Fibroblast of villous mesenchyme (primary cell): ENCODE data around the gene SDR42E2. TPM values are rescaled to one million over a fixed set of nuclear protein-coding genes. Genes with fewer than 3 reads are reported as not detected.
A peak's percentile ranks its signal among the peaks of the same experiment; 100 is the strongest.

Experiments used
- DNase-seq: peaks from one replicate; pipeline ENCODE4 v3.0.0-alpha.2; 2010; ENCODE audit warnings: low read depth
- H3K4me3 ChIP-seq: 2 replicates; pipeline ENCODE4 v1.5.1; 2011; ENCODE audit warnings: low read depth, mild to moderate bottlenecking, low read length
- total RNA-seq: library from RNA; depleted of rRNA; stranded (reverse); fragments of >200 nt; gene quantifications from 2 replicates; pipeline ENCODE4 v1.2.3, GENCODE V29; 2012
- TF ChIP-seq, protein P1 (sequence below): IDR thresholded peaks from 2 replicates; pipeline ENCODE4 v1.5.1; 2012; ENCODE audit warnings: low read depth, mild to moderate bottlenecking, low read length; ENCODE audit not compliant: insufficient read depth

SDR42E2 gene
- total RNA-seq, 1 donor = not detected

DNA sequence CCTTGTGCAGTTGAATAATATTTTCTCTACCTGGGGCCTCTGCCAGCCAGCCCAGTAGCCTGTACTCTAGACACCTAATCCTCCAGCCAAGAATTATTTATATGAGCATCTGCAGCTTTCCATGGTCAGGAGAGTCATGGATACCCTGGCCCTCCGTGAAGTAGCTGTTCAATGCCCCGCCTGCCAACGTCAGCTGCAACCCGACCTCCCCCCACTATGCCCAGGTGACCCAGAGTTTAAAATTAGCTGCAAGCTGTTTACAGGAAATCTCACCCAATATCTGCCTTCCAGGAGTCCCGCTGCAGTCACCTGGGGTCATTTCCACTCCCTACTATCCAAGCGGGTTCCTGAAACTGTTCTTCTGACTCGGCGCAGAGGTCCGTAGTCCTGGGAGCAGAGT, 12.3 kb downstream of the SDR42E2 start:
- TF ChIP-seq, protein P1, sequence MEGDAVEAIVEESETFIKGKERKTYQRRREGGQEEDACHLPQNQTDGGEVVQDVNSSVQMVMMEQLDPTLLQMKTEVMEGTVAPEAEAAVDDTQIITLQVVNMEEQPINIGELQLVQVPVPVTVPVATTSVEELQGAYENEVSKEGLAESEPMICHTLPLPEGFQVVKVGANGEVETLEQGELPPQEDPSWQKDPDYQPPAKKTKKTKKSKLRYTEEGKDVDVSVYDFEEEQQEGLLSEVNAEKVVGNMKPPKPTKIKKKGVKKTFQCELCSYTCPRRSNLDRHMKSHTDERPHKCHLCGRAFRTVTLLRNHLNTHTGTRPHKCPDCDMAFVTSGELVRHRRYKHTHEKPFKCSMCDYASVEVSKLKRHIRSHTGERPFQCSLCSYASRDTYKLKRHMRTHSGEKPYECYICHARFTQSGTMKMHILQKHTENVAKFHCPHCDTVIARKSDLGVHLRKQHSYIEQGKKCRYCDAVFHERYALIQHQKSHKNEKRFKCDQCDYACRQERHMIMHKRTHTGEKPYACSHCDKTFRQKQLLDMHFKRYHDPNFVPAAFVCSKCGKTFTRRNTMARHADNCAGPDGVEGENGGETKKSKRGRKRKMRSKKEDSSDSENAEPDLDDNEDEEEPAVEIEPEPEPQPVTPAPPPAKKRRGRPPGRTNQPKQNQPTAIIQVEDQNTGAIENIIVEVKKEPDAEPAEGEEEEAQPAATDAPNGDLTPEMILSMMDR = no peak
- H3K4me3 ChIP-seq = no peak overlapping the region
- DNase-seq = no peak

DNA sequence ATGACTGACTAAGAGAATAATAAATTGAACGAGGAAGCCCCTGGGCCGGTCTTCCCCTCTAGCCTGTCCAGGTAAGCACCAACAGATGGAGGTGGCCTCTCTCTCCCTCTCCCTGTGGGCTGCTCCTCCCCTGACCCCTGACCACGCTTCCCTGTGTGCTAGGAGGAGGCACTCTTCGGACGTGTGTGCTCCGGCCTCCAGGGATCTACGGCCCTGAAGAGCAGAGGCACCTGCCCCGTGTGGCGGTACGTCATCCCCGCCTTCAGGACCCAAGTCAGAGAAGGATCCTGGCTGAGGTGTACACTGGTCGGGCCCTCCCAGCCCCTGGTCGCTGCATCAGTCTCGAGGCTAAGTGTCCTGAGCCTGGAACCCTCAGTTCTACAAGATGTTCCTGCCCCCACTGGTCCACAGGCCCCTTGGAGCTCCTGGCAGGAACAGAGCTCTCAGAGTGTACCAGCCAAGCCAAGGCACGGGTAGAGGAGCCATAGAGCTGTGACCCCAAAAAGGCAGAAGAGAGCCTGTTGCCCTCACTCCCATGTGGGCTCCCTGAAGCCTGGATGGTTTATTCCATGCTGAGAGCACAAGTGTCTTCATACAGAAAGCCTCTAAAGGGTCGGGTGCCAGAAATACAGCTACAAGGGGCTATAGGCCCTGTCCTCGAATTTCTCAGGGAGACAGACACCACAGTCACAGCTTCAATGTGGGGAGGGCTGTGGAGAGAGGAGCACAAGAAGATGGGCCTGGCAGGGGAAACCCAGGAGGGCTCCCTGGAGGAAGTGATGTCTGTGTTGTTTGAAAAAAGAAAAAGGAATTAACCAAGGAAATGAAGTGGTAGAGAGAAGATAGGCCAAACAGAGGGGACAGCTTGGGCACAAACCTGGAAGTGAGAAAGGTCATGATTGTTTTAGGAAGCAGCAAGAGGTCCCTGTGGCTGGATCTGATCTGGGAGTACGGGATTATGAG, 15.9 kb downstream of the SDR42E2 start:
- TF ChIP-seq, protein P1 = no peak
- no peak overlapping the region for H3K4me3 ChIP-seq
- DNase-seq = no peak

DNA sequence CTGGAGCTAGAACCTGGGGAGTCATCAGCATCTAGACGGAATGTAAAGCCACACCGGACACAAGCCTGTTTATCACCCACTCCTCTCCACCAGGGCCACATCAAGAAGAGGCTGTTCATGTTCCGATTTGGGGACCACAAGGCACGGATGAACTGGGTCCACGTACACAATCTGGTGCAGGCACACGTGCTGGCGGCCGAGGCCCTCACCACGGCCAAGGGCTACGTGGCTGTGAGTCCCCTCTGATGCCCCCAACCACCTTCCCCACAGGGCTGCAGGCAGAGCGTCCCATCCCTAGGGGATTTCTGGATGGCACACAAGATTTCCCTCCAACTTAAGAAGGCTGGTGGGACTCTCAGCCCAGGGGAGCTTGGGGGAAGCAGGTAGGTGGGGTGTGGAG, 19.1 kb downstream of the SDR42E2 start:
- TF ChIP-seq, protein P1 = no peak
- no peak for DNase-seq
- H3K4me3 ChIP-seq = no peak overlapping the region

DNA sequence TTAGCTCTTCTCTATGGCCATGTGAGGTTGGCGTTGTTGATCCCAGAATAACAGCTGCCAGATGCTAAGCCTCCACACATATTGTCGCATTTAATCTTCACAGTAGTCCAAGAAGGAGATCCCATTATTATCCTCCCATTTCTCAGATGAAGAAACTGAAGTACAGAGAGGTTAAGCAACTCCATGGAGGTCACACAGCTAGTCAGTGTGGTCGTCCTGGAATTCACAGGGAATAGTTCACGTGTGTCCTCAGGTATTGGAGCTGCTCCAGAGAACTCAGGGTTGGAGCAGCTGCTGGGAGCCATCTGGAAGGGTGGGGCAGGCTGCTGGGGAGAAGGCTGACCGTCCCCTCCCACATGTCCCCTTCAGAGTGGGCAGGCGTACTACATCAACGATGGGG, 19.5 kb downstream of the SDR42E2 start:
- no peak overlapping the region for H3K4me3 ChIP-seq
- TF ChIP-seq, protein P1 = no peak
- DNase-seq = no peak

DNA sequence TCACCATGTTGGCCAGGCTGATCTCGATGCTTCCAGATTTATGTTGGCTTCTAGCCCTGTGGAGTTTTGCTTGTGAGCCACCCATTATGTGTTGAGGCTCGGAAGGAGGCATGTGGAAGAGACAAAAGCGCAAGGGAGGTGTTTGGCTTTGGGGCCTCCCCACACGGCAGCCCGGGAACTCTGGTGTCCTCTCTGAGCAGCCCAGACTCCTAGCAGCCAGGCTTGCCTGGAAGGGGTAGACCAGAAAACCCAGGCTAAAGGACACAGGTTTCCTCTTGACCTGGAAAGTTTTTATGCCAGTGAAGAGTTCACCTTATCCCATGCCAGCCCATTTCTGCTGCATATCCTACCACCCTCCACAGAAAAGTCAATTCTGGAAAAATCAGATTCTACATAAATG, 21.0 kb downstream of the SDR42E2 start:
- H3K4me3 ChIP-seq = no peak overlapping the region
- no peak for DNase-seq
- TF ChIP-seq, protein P1 = no peak

DNA sequence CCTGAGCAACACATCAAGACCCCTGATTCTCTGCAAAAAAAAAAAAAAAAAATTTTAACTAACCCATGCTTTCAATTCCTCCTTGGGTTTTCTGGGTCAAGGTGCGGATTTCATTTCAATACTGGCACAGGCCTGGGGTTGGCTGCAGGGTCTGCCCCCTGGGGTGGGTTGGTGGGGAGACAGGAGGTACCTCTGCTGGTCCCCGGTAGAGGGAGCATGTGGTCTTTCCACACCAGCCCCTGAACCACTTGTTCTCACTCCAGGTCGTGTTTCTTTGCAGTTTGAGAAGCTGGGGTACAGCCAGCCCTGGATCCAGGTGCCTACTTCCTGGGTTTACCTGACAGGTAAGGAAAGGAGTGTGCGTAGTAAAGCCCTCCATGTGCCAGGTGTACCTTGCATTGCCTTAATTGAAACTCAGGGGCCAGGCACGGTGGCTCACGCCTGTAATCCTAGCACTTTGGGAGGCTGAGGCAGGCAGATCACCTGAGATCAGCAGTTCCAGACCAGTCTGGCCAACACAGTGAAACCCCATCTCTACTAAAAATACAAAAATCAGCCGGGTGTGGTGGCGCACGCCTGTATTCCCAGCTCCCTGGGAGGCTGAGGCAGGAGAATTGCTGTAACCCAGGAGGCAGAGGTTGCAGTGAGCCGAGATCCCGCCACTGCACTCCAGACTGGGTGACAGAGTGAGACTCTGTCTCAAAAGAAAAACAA, 21.8 kb downstream of the SDR42E2 start:
- no peak for DNase-seq

More for the DNA sequence above, 21.8 kb downstream of the SDR42E2 start:
- H3K4me3 ChIP-seq = no peak overlapping the region
- TF ChIP-seq, protein P1 = peak; percentile 28
